Measurements from ENCODE around the gene PFKFB3. TPM values are rescaled to one million over a fixed set of nuclear protein-coding genes. Genes with fewer than 3 reads are reported as not detected.

The PFKFB3 gene
- total RNA-seq, 1 donor from 2014 or later = 28.8 TPM

DNA sequence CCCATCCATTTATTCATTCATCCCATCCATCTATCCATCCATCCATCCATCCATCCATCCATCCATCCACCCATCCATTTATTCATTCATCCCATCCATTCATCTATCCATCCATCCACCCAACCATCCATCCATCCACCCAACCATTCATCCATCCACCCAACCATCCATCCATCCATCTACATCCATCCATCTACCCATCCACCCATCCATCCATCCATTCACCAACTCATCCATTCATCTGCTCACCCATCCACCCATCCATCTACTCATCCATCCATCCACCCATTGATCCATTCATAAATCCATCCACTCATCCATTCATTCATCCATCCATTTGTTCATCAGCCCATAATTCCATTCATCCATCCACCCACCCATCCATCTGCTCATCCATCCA lies 56.4 kb downstream of the PFKFB3 start:
- no peaks in the 10 kb centered on the region for H4K20me1 ChIP-seq (ENCODE audit: low read depth)
- peaks cover 16% of the 10 kb centered on the region for H3K9me3 Mint-ChIP-seq
- H3K27me3 Mint-ChIP-seq (ENCODE audit: insufficient read depth, low read depth) = peaks cover 3% of the 10 kb centered on the region
- H3K27ac ChIP-seq = no peak overlapping the region
- H3K4me1 ChIP-seq = no peaks in the 10 kb centered on the region
- no peak overlapping the region for H3K4me3 ChIP-seq
- TF ChIP-seq EZH2phosphoT487 (IDR thresholded peaks at IDR 0.05) (no peak), EZH2 (IDR thresholded peaks at IDR 0.05) (no peak)
- TF ChIP-seq, protein P1, sequence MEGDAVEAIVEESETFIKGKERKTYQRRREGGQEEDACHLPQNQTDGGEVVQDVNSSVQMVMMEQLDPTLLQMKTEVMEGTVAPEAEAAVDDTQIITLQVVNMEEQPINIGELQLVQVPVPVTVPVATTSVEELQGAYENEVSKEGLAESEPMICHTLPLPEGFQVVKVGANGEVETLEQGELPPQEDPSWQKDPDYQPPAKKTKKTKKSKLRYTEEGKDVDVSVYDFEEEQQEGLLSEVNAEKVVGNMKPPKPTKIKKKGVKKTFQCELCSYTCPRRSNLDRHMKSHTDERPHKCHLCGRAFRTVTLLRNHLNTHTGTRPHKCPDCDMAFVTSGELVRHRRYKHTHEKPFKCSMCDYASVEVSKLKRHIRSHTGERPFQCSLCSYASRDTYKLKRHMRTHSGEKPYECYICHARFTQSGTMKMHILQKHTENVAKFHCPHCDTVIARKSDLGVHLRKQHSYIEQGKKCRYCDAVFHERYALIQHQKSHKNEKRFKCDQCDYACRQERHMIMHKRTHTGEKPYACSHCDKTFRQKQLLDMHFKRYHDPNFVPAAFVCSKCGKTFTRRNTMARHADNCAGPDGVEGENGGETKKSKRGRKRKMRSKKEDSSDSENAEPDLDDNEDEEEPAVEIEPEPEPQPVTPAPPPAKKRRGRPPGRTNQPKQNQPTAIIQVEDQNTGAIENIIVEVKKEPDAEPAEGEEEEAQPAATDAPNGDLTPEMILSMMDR (IDR thresholded peaks at IDR 0.05) = no peak
- H3K4me1 Mint-ChIP-seq = peaks cover 16% of the 10 kb centered on the region
- H3K27ac Mint-ChIP-seq = no peak overlapping the region
- no peak overlapping the region for H3K4me2 ChIP-seq
- peaks cover 14% of the 10 kb centered on the region for H3K36me3 Mint-ChIP-seq
- H3K9ac ChIP-seq = no peak overlapping the region
- H3K79me2 ChIP-seq (ENCODE audit: low read depth) = no peaks in the 10 kb centered on the region
- no peak overlapping the region for H2AFZ ChIP-seq (replicated peaks)
- H3K9me3 ChIP-seq (ENCODE audit: low read depth) = no peaks in the 10 kb centered on the region
- H3K36me3 ChIP-seq = no peaks in the 10 kb centered on the region
- no peak for DNase-seq (ENCODE audit: low spot score)
- H3K27me3 ChIP-seq = no peaks in the 10 kb centered on the region
- no peak overlapping the region for H3K4me3 Mint-ChIP-seq
- no peaks in the 10 kb centered on the region for H3F3A ChIP-seq (ENCODE audit: low read depth)

DNA sequence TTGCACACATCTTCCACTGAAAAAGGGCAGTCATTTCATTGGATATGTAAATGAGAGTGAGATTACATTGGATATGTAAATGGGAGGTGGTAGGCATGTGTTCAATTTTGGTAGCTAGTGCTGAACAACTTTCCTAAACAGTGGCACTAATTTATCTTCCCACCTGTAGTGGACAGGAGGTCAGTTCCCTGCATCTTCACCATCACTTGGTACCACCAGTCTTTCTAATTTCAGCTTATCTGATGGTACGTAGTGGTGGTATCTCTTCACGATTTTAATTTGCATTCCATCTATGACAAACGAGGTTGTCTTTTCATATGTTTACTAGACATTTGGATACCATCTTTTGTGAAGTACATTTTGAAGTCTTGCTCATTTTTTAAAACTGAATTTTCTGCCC lies 58.1 kb downstream of the PFKFB3 start:
- no peak overlapping the region for H3K4me3 Mint-ChIP-seq
- H3K9ac ChIP-seq = no peak overlapping the region
- TF ChIP-seq EZH2 (IDR thresholded peaks at IDR 0.05) (no peak), EZH2phosphoT487 (IDR thresholded peaks at IDR 0.05) (no peak)
- TF ChIP-seq, protein P1 (IDR thresholded peaks at IDR 0.05) = no peak
- no peaks in the 10 kb centered on the region for H3K79me2 ChIP-seq (ENCODE audit: low read depth)
- H3K27me3 ChIP-seq = no peaks in the 10 kb centered on the region
- peaks cover 13% of the 10 kb centered on the region for H3K4me1 Mint-ChIP-seq
- no peak overlapping the region for H3K27ac ChIP-seq
- no peaks in the 10 kb centered on the region for H3K9me3 ChIP-seq (ENCODE audit: low read depth)
- H3K4me2 ChIP-seq = no peak overlapping the region
- H3F3A ChIP-seq (ENCODE audit: low read depth) = no peaks in the 10 kb centered on the region
- H3K27me3 Mint-ChIP-seq (ENCODE audit: insufficient read depth, low read depth) = peaks cover 3% of the 10 kb centered on the region
- no peaks in the 10 kb centered on the region for H4K20me1 ChIP-seq (ENCODE audit: low read depth)
- H3K4me1 ChIP-seq = no peaks in the 10 kb centered on the region
- no peak for DNase-seq (ENCODE audit: low spot score)
- no peak overlapping the region for H2AFZ ChIP-seq (replicated peaks)
- H3K36me3 ChIP-seq = no peaks in the 10 kb centered on the region
- H3K4me3 ChIP-seq = no peak overlapping the region
- no peak overlapping the region for H3K27ac Mint-ChIP-seq
- H3K9me3 Mint-ChIP-seq = peaks cover 16% of the 10 kb centered on the region
- H3K36me3 Mint-ChIP-seq = peaks cover 8% of the 10 kb centered on the region

DNA sequence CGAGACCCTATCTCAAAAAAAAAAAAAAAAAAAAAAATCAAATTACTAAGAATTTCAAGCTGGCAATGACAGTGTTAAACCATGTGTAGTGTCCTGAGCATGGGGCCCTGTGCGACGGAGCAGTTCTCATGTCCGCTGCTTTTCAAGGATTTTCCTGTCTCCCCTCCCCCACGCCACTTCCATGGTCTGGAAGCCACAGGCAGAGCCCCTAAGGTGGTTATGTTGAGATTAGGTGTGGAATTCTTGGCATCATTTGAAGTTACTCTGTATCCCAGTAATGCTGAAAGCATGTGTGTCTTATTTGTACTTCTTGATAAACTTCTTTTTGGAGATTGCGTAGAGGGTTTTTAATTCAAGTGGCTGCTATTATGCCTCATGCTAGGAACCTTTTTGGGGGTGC lies 65.2 kb downstream of the PFKFB3 start:
- Mint-ChIP-seq H3K4me1 (peaks cover 12% of the 10 kb centered on the region), H3K9me3 (no peaks in the 10 kb centered on the region), H3K27ac (no peak overlapping the region), H3K27me3 (ENCODE audit: insufficient read depth, low read depth) (peaks cover 2% of the 10 kb centered on the region), H3K36me3 (peaks cover 2% of the 10 kb centered on the region), H3K4me3 (no peak overlapping the region)
- Histone ChIP-seq H3K4me2 (no peak overlapping the region), H3K27me3 (no peaks in the 10 kb centered on the region), H4K20me1 (ENCODE audit: low read depth) (no peaks in the 10 kb centered on the region), H3K27ac (no peak overlapping the region), H3K9ac (no peak overlapping the region), H3F3A (ENCODE audit: low read depth) (no peaks in the 10 kb centered on the region), H3K79me2 (ENCODE audit: low read depth) (no peaks in the 10 kb centered on the region), H3K4me1 (no peaks in the 10 kb centered on the region), H3K9me3 (ENCODE audit: low read depth) (no peaks in the 10 kb centered on the region), H2AFZ (replicated peaks) (no peak overlapping the region), H3K4me3 (no peak overlapping the region), H3K36me3 (no peaks in the 10 kb centered on the region)
- TF ChIP-seq EZH2phosphoT487 (IDR thresholded peaks at IDR 0.05) = no peak
- no peak for TF ChIP-seq EZH2 (IDR thresholded peaks at IDR 0.05)
- TF ChIP-seq, protein P1 (IDR thresholded peaks at IDR 0.05) = no peak
- no peak for DNase-seq (ENCODE audit: low spot score)

All from neural progenitor cell (in vitro differentiated cells).